NB4 (cell line): ENCODE results near the gene RTKN.

ENCODE experiments used
- CTCF ChIP-seq: IDR thresholded peaks from one replicate; pipeline ENCODE4 v1.5.1; 2012; ENCODE audit warnings: low read depth, low read length
- MAX ChIP-seq: IDR thresholded peaks from 2 replicates; pipeline ENCODE4 v1.6.1; 2011; ENCODE audit warnings: low read depth, low read length
- POLR2A ChIP-seq: IDR thresholded peaks from 2 replicates; pipeline ENCODE4 v1.6.1; 2011; ENCODE audit warnings: mild to moderate bottlenecking; ENCODE audit not compliant: insufficient read length; ENCODE audit errors: extremely low read depth

- TF ChIP-seq POLR2A (no peak), CTCF (no peak), MAX (no peak)
These were observed 14.2 kb downstream of the RTKN start for GRCh38 chr2:74427551-74427950.
